ENCODE measurements around the gene TCAP. TPM values are rescaled to one million over a fixed set of nuclear protein-coding genes. Genes with fewer than 3 reads are reported as not detected.

The TCAP gene, protein sequence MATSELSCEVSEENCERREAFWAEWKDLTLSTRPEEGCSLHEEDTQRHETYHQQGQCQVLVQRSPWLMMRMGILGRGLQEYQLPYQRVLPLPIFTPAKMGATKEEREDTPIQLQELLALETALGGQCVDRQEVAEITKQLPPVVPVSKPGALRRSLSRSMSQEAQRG
- 1.3 and 2.0 TPM in 2 replicates for total RNA-seq

DNA sequence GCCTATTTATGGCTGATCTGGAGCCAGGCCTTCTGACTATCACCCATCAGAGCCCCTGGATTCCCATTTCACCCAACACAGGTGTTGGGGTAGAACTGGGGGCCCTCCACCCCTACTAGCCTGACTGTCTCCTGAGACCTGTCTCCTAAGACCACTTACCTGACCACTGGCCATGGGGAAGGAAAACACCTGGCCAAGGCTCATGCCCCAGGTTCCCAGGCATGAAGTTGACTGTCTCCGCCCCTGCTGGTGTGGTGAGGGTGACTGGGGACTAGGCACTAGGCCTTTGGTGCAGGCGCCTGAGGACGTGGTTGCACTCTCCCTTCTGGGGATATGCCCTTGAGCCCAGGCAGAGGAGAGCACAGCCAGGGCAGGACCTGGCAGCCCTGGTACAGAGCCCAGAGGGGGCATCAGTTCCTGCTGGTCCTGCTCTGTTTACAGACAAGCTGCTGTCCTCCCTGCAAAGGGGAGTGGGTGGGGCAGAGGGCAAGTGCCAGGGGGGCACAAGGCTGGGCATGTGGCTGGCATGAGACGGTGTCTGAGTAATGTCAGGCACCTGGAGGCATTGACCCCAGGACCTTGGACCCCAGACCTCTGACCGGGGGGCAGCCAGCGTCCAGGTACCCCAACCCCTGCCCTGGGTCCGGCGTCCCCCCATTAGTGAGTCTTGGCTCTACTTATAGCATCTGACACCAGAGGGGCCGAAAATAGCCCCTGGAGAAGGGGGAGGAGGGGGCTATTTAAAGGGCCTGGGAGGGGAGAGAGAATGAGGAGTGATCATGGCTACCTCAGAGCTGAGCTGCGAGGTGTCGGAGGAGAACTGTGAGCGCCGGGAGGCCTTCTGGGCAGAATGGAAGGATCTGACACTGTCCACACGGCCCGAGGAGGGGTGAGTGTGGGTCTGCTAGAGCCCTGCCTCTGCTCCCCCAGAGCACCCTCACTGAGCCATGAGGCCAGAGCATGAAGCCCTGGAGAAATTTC is at the start of gene TCAP:
Gene TCAP (plus strand): TSS at position 769 of the 981 bp plus-strand sequence. CDS start 11 bp downstream, at position 780.

DNA sequence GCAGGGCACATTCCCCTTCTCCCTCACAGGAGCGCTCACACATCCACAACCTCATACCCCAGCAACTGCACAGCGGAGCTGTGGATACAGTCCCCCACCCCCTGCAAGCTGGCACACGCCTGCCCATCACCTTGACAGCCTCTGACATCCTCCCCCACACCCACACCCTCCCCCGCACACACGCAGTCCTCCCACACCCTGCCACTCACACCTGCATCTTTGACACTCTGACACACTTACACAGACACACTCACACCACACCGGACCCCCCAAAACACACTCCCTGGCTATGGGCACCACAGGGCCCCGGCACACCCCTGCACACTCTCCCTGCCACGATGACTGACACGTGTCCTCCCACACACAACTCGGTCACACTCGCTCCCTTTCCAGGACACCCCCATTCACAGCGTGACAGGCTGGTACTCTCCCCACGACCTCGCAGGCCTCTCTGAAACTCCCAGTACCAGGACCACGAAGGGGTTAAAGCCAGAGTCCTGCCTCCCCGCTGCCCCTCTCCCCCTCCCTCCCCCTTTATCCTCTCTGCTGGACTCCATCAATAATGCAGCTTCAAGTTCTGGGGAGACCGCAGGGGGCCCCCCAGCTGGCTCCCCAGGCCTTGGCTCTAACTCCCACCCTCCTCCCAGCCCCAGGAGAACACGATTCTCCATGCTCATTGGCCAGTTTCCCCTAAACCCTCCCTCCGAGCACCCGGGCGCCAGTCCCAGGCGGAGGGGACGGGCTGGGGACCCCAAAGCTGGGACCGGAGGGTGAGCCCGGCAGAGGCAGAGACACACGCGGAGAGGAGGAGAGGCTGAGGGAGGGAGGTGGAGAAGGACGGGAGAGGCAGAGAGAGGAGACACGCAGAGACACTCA is 38.7 kb upstream of the TCAP start, which contains the start of gene PPP1R1B:
Gene PPP1R1B (plus strand): TSS at position 782 of the 876 bp plus-strand sequence. CDS start 441 bp downstream, outside the sequence.

DNA sequence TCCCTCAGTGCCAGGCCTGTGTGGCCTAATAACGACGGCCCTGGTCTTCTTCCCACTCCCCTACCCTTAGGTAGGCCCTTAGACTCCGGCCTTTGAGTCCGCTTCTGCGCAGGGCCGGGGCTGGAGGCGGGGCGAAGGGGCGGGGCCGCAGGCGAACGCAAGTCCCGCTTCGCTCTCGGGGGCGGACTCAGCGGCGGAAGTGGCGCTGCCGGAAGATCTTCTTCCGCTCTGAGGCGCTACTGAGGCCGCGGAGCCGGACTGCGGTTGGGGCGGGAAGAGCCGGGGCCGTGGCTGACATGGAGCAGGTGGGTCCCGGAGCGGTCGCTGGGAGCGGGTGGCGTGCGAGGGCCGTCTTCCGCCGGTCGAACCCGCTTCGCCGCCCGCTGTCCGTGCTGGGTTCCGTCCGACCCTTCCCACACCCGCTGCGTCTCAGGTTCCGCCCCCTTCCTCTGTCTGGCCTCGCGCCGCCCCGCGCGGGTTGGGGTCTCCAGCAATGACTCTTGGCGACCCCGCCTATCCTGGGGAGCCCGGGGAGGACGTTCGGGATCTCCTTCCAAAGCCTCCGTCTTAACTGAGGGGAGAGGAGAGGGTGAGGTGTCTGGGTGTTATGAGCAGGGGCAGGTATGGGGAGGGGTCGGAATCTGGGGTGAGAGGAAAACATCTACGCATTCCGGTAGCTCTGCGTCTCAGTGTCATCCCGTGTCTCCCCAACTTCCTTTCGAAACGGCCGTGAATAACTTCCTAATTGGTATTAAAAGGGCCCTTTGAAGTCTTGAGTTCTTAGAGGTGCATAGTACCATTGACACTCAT is 28.0 kb upstream of the TCAP start, which contains the start of gene STARD3:
Gene STARD3 (plus strand): TSS at position 218 of the 810 bp plus-strand sequence. CDS start 16,388 bp downstream, outside the sequence.

DNA sequence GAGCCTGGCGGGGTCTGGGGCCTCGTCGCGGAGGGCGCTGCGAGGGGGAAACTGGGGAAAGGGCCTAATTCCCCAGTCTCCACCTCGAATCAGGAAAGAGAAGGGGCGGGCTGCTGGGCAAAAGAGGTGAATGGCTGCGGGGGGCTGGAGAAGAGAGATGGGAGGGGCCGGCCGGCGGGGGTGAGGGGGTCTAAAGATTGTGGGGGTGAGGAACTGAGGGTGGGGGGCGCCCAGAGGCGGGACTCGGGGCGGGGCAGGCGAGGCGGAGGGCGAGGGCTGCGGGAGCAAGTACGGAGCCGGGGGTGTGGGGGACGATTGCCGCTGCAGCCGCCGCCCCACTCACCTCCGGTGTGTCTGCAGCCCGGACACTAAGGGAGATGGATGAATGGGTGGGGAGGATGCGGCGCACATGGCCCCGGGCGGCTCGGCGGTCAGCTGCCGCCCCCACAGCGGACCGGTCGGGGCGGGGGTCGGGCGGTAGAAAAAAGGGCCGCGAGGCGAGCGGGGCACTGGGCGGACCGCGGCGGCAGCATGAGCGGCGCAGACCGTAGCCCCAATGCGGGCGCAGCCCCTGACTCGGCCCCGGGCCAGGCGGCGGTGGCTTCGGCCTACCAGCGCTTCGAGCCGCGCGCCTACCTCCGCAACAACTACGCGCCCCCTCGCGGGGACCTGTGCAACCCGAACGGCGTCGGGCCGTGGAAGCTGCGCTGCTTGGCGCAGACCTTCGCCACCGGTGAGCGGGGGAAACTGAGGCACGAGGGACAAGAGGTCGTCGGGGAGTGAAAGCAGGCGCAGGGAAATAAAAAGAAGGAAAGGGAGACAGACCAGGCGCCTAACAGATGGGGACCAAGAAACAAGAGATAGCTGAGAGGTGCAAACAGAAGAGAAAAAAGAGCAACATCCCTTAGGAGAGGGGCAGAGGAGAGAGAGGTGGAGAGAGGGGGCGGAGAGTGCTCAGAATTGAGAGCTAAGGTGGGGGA is 3.1 kb downstream of the TCAP start, which contains the start of gene PNMT:
Gene PNMT (plus strand): TSS at position 509 of the 980 bp plus-strand sequence. CDS start 23 bp downstream, at position 532.

DNA sequence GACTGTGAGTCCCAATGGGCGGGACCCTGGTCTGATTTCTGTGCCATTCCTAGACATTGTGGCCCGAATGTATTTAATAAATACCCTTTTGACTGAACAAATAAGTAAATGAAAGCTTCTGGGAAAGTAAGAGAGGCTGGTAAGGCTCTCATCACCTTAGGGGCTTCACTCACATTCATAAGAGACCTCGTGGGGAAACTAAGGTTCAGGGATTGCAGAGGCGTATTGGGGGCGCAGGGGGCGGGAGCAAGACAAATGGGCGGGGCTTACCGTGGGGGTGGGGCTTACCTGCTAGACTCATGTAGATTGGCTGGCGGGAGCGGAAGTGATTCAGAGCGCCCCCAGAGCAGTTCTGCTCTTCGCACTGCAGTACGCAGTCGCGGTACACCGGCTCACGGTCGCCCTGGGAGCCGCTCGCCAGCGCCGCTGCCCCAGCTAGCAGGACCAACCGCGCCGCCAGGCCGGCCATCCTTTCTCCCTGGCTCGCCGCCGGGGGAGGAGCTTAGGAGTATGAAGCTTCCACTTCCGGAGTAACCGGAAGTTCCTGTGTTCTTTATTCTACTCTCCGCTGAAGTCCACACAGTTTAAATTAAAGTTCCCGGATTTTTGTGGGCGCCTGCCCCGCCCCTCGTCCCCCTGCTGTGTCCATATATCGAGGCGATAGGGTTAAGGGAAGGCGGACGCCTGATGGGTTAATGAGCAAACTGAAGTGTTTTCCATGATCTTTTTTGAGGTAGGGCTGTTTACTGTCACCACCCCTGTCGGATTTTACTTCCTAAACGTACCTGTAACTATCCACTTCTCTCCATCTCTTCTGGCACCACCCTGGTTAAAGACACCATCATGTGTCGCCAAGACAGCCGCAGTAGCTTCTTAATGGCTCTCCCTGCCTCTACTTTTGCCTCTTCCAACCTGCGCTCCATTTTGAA is 22.7 kb downstream of the TCAP start, which contains the start of gene PGAP3:
Gene PGAP3 (minus strand): TSS at position 512 of the 929 bp plus-strand sequence. CDS start 43 bp downstream, at position 469.

DNA sequence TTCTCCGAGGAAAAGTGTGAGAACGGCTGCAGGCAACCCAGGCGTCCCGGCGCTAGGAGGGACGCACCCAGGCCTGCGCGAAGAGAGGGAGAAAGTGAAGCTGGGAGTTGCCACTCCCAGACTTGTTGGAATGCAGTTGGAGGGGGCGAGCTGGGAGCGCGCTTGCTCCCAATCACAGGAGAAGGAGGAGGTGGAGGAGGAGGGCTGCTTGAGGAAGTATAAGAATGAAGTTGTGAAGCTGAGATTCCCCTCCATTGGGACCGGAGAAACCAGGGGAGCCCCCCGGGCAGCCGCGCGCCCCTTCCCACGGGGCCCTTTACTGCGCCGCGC is 34.6 kb downstream of the TCAP start, which contains the start of gene ERBB2:
Gene ERBB2 (plus strand): TSS at position 247 of the 330 bp plus-strand sequence. CDS start 175 bp downstream, outside the sequence.

Other genes starting within 250 kb of the TCAP start
- gene MED1, start 214.1 kb upstream of the TCAP start, total RNA-seq: 13.3 and 23.5 TPM in 2 replicates
- 37.8 and 38.1 TPM in 2 replicates for gene CDK12, start 203.9 kb upstream of the TCAP start, total RNA-seq
- not detected in 2 replicates for gene NEUROD2, start 57.4 kb upstream of the TCAP start, total RNA-seq
- 0.11 and 3.5 TPM in 2 replicates for gene PPP1R1B, start 38.4 kb upstream of the TCAP start, total RNA-seq
- 60.5 and 65.2 TPM in 2 replicates for gene STARD3, start 28.2 kb upstream of the TCAP start, total RNA-seq
- gene PNMT, start 3.1 kb downstream of the TCAP start, total RNA-seq: 72.1 and 224 TPM in 2 replicates
- 16.2 and 34.5 TPM in 2 replicates for gene PGAP3, start 22.7 kb downstream of the TCAP start, total RNA-seq
- 123 and 217 TPM in 2 replicates for gene ERBB2, start 34.7 kb downstream of the TCAP start, total RNA-seq
- gene MIEN1, start 65.2 kb downstream of the TCAP start, total RNA-seq: 23.2 and 35.6 TPM in 2 replicates
- gene GRB7, start 72.6 kb downstream of the TCAP start, total RNA-seq: 5.1 and 8.4 TPM in 2 replicates
- gene IKZF3, start 199.0 kb downstream of the TCAP start, total RNA-seq: under 0.01 and 0.43 TPM in 2 replicates
- not detected in 2 replicates for gene ZPBP2, start 202.9 kb downstream of the TCAP start, total RNA-seq

All from placental epithelial cell (primary cell).